ENCODE data around the gene ALG12. TPM values are rescaled to one million over a fixed set of nuclear protein-coding genes. Genes with fewer than 3 reads are reported as not detected.

ALG12 gene
- total and polyA plus RNA-seq, 2 of the 13 experiments (the other 11 are each of a cell fraction or from before 2014, with no cell fraction given) = 7.8 to 15.8 TPM

DNA sequence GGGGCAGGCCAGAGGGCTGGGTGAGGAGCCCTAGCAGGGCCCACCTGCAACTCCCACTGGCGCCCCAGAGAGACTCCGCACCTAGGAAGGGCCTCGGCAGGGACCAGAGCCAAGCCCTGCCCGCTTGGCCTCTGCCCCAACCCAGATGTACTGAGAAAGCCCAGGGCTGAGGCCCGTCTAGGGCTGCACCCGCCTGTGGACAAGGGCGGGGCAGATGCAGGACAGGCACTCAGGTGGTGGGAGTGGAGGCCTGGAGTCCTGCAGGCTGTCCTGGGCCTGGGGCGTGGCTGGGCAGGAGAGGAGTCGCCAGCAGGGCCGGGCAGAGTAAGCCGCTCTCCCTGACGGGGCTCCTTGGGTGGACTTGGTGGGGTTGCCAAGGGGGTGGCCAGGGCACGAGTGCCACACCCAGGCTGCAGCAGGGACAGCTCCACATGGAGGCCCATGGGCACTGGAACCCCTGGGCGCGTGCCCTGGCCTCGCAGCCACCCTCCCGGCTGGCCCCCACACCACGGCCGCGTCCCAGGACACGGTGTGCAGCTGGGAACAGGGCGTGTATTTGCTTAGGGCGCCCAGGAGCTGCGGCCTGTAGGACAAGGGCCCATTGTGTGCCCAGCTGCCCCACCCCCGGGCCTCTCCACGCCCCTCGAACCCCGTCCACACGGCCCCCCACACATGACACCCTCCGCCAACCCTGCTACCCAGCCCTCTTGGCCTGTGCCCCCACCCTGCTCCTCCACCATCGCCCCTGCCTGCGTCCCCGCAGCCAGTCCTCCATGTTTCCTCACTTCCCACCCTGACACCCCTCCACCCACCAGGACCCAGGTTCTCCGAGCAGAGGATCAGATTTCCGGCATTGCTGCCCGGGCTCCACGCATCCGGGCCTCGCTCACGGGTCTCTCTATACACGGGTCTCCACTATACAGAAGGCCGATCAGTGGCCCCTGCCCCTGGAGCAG lies 31.0 kb upstream of the ALG12 start (continued):
- no peak for TF ChIP-seq GLMP (CRISPR knock-in tag; IDR thresholded peaks at IDR 0.05; ENCODE audit: borderline replicate concordance)
- TF ChIP-seq ARID2 (CRISPR knock-in tag; IDR thresholded peaks at IDR 0.05; ENCODE audit: borderline replicate concordance) = no peak
- 0 out of 2 replicates have a peak, but pooled peaks have one; percentile 42 for TF ChIP-seq MLXIP (CRISPR knock-in tag; IDR thresholded peaks at IDR 0.05; ENCODE audit: borderline replicate concordance)
- no peak for TF ChIP-seq MAFF (IDR thresholded peaks at IDR 0.05; ENCODE audit: low read depth, low read length)
- TF ChIP-seq ZNF724P (CRISPR knock-in tag; IDR thresholded peaks at IDR 0.05; ENCODE audit: borderline replicate concordance) = no peak
- TF ChIP-seq GMEB1 (CRISPR knock-in tag; IDR thresholded peaks at IDR 0.05; ENCODE audit: borderline replicate concordance) = no peak
- TF ChIP-seq EED (CRISPR knock-in tag; IDR thresholded peaks at IDR 0.05) = peak; percentile 68; the same call in 1 of the 2 replicates
- TF ChIP-seq CREBL2 (CRISPR knock-in tag; IDR thresholded peaks at IDR 0.05; ENCODE audit: borderline replicate concordance) = no peak
- TF ChIP-seq ZNF567 (CRISPR knock-in tag; IDR thresholded peaks at IDR 0.05; ENCODE audit: borderline replicate concordance) = peak; percentile 13; the same call in 1 of the 2 replicates
- no peak for TF ChIP-seq POLR2AphosphoS2 (IDR thresholded peaks at IDR 0.05; ENCODE audit: low read depth, low read length)
- TF ChIP-seq FOXK2 (IDR thresholded peaks at IDR 0.05) = no peak
- TF ChIP-seq CCAR2 (optimal IDR thresholded peaks at IDR 0.05; ENCODE audit: low read depth, low read length) = no peak
- no peak for TF ChIP-seq MEIS2 (CRISPR knock-in tag; IDR thresholded peaks at IDR 0.05)
- no peak for TF ChIP-seq ZFP62 (CRISPR knock-in tag; IDR thresholded peaks at IDR 0.05)
- TF ChIP-seq FOXA1 (IDR thresholded peaks at IDR 0.05) = no peak
- TF ChIP-seq FOXA1 (CRISPR knock-in tag; IDR thresholded peaks at IDR 0.05) = peak; percentile 87
- TF ChIP-seq ZNF589 (CRISPR knock-in tag; conservative IDR thresholded peaks at IDR 0.05) = peak; percentile 27; the same call in 1 of the 2 replicates
- peak; percentile 88 for TF ChIP-seq ZNF777 (CRISPR knock-in tag; IDR thresholded peaks at IDR 0.05)
- no peak; the same call in 1 of the 2 replicates for TF ChIP-seq POGZ (CRISPR knock-in tag; IDR thresholded peaks at IDR 0.05)
- TF ChIP-seq ZNF510 (CRISPR knock-in tag; IDR thresholded peaks at IDR 0.05; ENCODE audit: low read depth) = no peak
- TF ChIP-seq NPAS2 (CRISPR knock-in tag; IDR thresholded peaks at IDR 0.05; ENCODE audit: borderline replicate concordance) = no peak
- TF ChIP-seq ZNF432 (CRISPR knock-in tag; IDR thresholded peaks at IDR 0.05; ENCODE audit: borderline replicate concordance) = no peak
- TF ChIP-seq, protein P1, sequence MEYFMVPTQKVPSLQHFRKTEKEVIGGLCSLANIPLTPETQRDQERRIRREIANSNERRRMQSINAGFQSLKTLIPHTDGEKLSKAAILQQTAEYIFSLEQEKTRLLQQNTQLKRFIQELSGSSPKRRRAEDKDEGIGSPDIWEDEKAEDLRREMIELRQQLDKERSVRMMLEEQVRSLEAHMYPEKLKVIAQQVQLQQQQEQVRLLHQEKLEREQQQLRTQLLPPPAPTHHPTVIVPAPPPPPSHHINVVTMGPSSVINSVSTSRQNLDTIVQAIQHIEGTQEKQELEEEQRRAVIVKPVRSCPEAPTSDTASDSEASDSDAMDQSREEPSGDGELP (IDR thresholded peaks at IDR 0.05; ENCODE audit: borderline replicate concordance, low read depth) = peak; percentile 91; the same call in 1 of the 2 replicates
